HG03060 (cell line): ENCODE data around the gene TBL1X.
A peak's percentile ranks its signal among the peaks of the same experiment; 100 is the strongest.

ENCODE experiments used
- ATAC-seq: cut with Tn5 transposase; IDR thresholded peaks from one replicate; pipeline ENCODE4 v1.9.1; 2021; ENCODE audit warnings: low read depth, moderate number of reproducible peaks; ENCODE audit not compliant: unreplicated experiment

The TBL1X gene

GRCh38 chrX:9656277-9656676 lies 191.4 kb downstream of the TBL1X start:
- ATAC-seq: no peak

- no peak for ATAC-seq
Observed at GRCh38 chrX:9656871-9657270, 192.0 kb downstream of the TBL1X start.

- no peak for ATAC-seq
Observed at GRCh38 chrX:9657590-9658256, 192.9 kb downstream of the TBL1X start.

- ATAC-seq: no peak
Observed at GRCh38 chrX:9658409-9658808, 193.6 kb downstream of the TBL1X start.

GRCh38 chrX:9659571-9660195 lies 194.8 kb downstream of the TBL1X start:
- ATAC-seq: no peak

- no peak for ATAC-seq
Observed at GRCh38 chrX:9662148-9662547, 197.3 kb downstream of the TBL1X start.

GRCh38 chrX:9663216-9663615 lies 198.4 kb downstream of the TBL1X start:
- ATAC-seq: no peak

- no peak for ATAC-seq
Observed at GRCh38 chrX:9664224-9664623, 199.4 kb downstream of the TBL1X start.

GRCh38 chrX:9665113-9665512 lies 200.3 kb downstream of the TBL1X start:
- no peak for ATAC-seq

GRCh38 chrX:9668537-9668936 lies 203.7 kb downstream of the TBL1X start:
- ATAC-seq: no peak

- ATAC-seq: no peak
Observed at GRCh38 chrX:9670136-9670814, 205.4 kb downstream of the TBL1X start.

GRCh38 chrX:9671998-9672397 lies 207.1 kb downstream of the TBL1X start:
- ATAC-seq: no peak

- no peak for ATAC-seq
Observed at GRCh38 chrX:9676306-9676705, 211.4 kb downstream of the TBL1X start.

GRCh38 chrX:9676738-9677097 lies 211.9 kb downstream of the TBL1X start:
- no peak for ATAC-seq

GRCh38 chrX:9677098-9677739 lies 212.4 kb downstream of the TBL1X start:
- peak; percentile 98 for ATAC-seq

- no peak for ATAC-seq
Observed at GRCh38 chrX:9678215-9678965, 213.5 kb downstream of the TBL1X start.

- no peak for ATAC-seq
Observed at GRCh38 chrX:9681011-9681410, 216.2 kb downstream of the TBL1X start.

- no peak for ATAC-seq
Observed at GRCh38 chrX:9681422-9681821, 216.6 kb downstream of the TBL1X start.

- no peak for ATAC-seq
Observed at GRCh38 chrX:9682456-9682855, 217.6 kb downstream of the TBL1X start.

GRCh38 chrX:9682861-9683260 lies 218.0 kb downstream of the TBL1X start:
- ATAC-seq: no peak

- no peak for ATAC-seq
Observed at GRCh38 chrX:9683350-9683749, 218.5 kb downstream of the TBL1X start.
